NT2/D1 (cell line): Measurements from ENCODE around the gene ZNF732.

Experiments used
- DNase-seq: peaks from one replicate; pipeline ENCODE4 v3.0.0-alpha.2; 2011; ENCODE audit warnings: low read depth, low spot score
- H3K27me3 ChIP-seq: 2 replicates; pipeline ENCODE4 v1.6.0; 2011; ENCODE audit warnings: mild to moderate bottlenecking; ENCODE audit not compliant: insufficient read length, insufficient read depth
- H3K36me3 ChIP-seq: 2 replicates; pipeline ENCODE4 v1.6.1; 2011; ENCODE audit warnings: mild to moderate bottlenecking, low read length, mixed read lengths; ENCODE audit not compliant: insufficient read depth, insufficient read length
- H3K4me1 ChIP-seq: 2 replicates; pipeline ENCODE4 v1.5.1; 2011; ENCODE audit not compliant: insufficient read depth, insufficient read length
- H3K4me3 ChIP-seq: 2 replicates; pipeline ENCODE4 v1.5.1; 2011; ENCODE audit warnings: low read depth; ENCODE audit not compliant: insufficient read length
- H3K9ac ChIP-seq: 2 replicates; pipeline ENCODE4 v1.6.0; 2011; ENCODE audit warnings: low read depth; ENCODE audit not compliant: insufficient read length
- H3K9me3 ChIP-seq: 2 replicates; pipeline ENCODE4 v1.5.1; 2011; ENCODE audit warnings: mild to moderate bottlenecking, low read length; ENCODE audit not compliant: insufficient read depth
- SUZ12 ChIP-seq: IDR thresholded peaks from 2 replicates; pipeline ENCODE4 v1.6.1; 2011; ENCODE audit not compliant: insufficient read length, insufficient read depth; ENCODE audit errors: extremely low read depth
- YY1 ChIP-seq: IDR thresholded peaks from 2 replicates; pipeline ENCODE4 v1.6.1; 2011; ENCODE audit not compliant: insufficient read length, insufficient read depth
- ZNF274 ChIP-seq: IDR thresholded peaks from 2 replicates; pipeline ENCODE4 v1.6.1; 2011; ENCODE audit warnings: mild to moderate bottlenecking, low read depth, low read length

The ZNF732 gene

GRCh38 chr4:223913-224497 is 81.3 kb downstream of the ZNF732 start:
- no peaks in the 10 kb centered on the region for H3K36me3 ChIP-seq
- no peak overlapping the region for H3K9ac ChIP-seq
- H3K4me1 ChIP-seq: no peaks in the 10 kb centered on the region
- no peak for DNase-seq
- H3K9me3 ChIP-seq: peaks cover 29% of the 10 kb centered on the region
- H3K27me3 ChIP-seq: no peaks in the 10 kb centered on the region
- H3K4me3 ChIP-seq: no peak overlapping the region
- TF ChIP-seq SUZ12 (no peak), ZNF274 (no peak), YY1 (no peak)
